ENCODE measurements around the gene TTC7B.

Gene TTC7B

GRCh38 chr14:90571149-90571947, 244.9 kb downstream of the TTC7B start:
- FAIRE-seq: no peak

- FAIRE-seq: no peak
These were observed 245.8 kb downstream of the TTC7B start for GRCh38 chr14:90570461-90570860.

GRCh38 chr14:90569606-90570387, 246.4 kb downstream of the TTC7B start:
- no peak for FAIRE-seq

- FAIRE-seq: no peak
These were observed 247.0 kb downstream of the TTC7B start for GRCh38 chr14:90569201-90569600.

- no peak for FAIRE-seq
These were observed 247.8 kb downstream of the TTC7B start for GRCh38 chr14:90568405-90568804.

GRCh38 chr14:90567991-90568390, 248.2 kb downstream of the TTC7B start:
- FAIRE-seq: no peak

GRCh38 chr14:90567191-90567590, 249.0 kb downstream of the TTC7B start:
- no peak for FAIRE-seq

GRCh38 chr14:90566481-90566880, 249.7 kb downstream of the TTC7B start:
- no peak for FAIRE-seq

GRCh38 chr14:90564496-90564895, 251.7 kb downstream of the TTC7B start:
- FAIRE-seq: no peak

GRCh38 chr14:90562652-90563051, 253.6 kb downstream of the TTC7B start:
- no peak for FAIRE-seq

- FAIRE-seq: no peak
These were observed 254.3 kb downstream of the TTC7B start for GRCh38 chr14:90561920-90562319.

GRCh38 chr14:90560991-90561390, 255.2 kb downstream of the TTC7B start:
- no peak for FAIRE-seq

- FAIRE-seq: no peak
These were observed 255.7 kb downstream of the TTC7B start for GRCh38 chr14:90560558-90560957.

- FAIRE-seq: no peak
These were observed 256.3 kb downstream of the TTC7B start for GRCh38 chr14:90559811-90560492.

- FAIRE-seq: no peak
These were observed 257.1 kb downstream of the TTC7B start for GRCh38 chr14:90558983-90559590.

GRCh38 chr14:90558041-90558982, 257.9 kb downstream of the TTC7B start:
- no peak for FAIRE-seq

- no peak for FAIRE-seq
These were observed 258.7 kb downstream of the TTC7B start for GRCh38 chr14:90557516-90557915.

GRCh38 chr14:90556666-90557450, 259.4 kb downstream of the TTC7B start:
- FAIRE-seq: no peak

GRCh38 chr14:90556012-90556477, 260.2 kb downstream of the TTC7B start:
- no peak for FAIRE-seq

GRCh38 chr14:90555126-90556011, 260.9 kb downstream of the TTC7B start:
- FAIRE-seq: no peak
